Measurements from ENCODE around the gene VWA8.

GRCh38 chr13:41944229-41944628, 16.7 kb downstream of the VWA8 start:
- TF ChIP-seq CTCF (IDR thresholded peaks at IDR 0.05; ENCODE audit: low read length) (no peak), EZH2 (optimal IDR thresholded peaks at IDR 0.05; ENCODE audit: low read depth, low read length) (no peak), EZH2phosphoT487 (IDR thresholded peaks at IDR 0.05; ENCODE audit: low read length) (no peak)
